ENCODE results near the gene ANKRD33.
A peak's percentile ranks its signal among the peaks of the same experiment; 100 is the strongest.
"Not testable (repeated sequence)": the region's sequence is repeated elsewhere in the genome, so short reads cannot be mapped to it uniquely, and the experiment has no call there.

ANKRD33 gene

GRCh38 chr12:51874000-51874399 lies 13.9 kb upstream of the ANKRD33 start:
- DNase-seq: no peak

- no peak for DNase-seq
These were observed 13.4 kb upstream of the ANKRD33 start for GRCh38 chr12:51874486-51874885.

GRCh38 chr12:51879102-51879501 lies 8.8 kb upstream of the ANKRD33 start:
- DNase-seq: no peak

- no peak for DNase-seq
These were observed 4.6 kb upstream of the ANKRD33 start for GRCh38 chr12:51883295-51883694.

- DNase-seq: no peak
These were observed 3.8 kb upstream of the ANKRD33 start for GRCh38 chr12:51883998-51884675.

GRCh38 chr12:51884676-51885229 lies 3.1 kb upstream of the ANKRD33 start:
- DNase-seq: no peak

GRCh38 chr12:51885294-51886020 lies 2.4 kb upstream of the ANKRD33 start:
- not testable (repeated sequence) for DNase-seq

- peak in 15 of 51 donors; percentile 6 to 54 (median 29) for DNase-seq
These were observed 1.7 kb upstream of the ANKRD33 start for GRCh38 chr12:51886021-51886710.

GRCh38 chr12:51888316-51889215 lies 663 bp downstream of the ANKRD33 start:
- no peak for DNase-seq

GRCh38 chr12:51889216-51890132 lies 1.6 kb downstream of the ANKRD33 start:
- no peak for DNase-seq

GRCh38 chr12:51890133-51890464 lies 2.2 kb downstream of the ANKRD33 start:
- no peak for DNase-seq

- no peak for DNase-seq
These were observed 2.7 kb downstream of the ANKRD33 start for GRCh38 chr12:51890511-51891171.

GRCh38 chr12:51891843-51892242 lies 3.9 kb downstream of the ANKRD33 start:
- DNase-seq: no peak

- no peak for DNase-seq
These were observed 5.9 kb downstream of the ANKRD33 start for GRCh38 chr12:51893786-51894185.

GRCh38 chr12:51895378-51896135 lies 7.7 kb downstream of the ANKRD33 start:
- no peak for DNase-seq

GRCh38 chr12:51896236-51896635 lies 8.3 kb downstream of the ANKRD33 start:
- DNase-seq: no peak

GRCh38 chr12:51897181-51897580 lies 9.3 kb downstream of the ANKRD33 start:
- DNase-seq: no peak

GRCh38 chr12:51898506-51898905 lies 10.6 kb downstream of the ANKRD33 start:
- DNase-seq: no peak

GRCh38 chr12:51898937-51899336 lies 11.0 kb downstream of the ANKRD33 start:
- DNase-seq: no peak
